Keratinocyte (primary cell): ENCODE data around the gene BRF1. TPM values are rescaled to one million over a fixed set of nuclear protein-coding genes. Genes with fewer than 3 reads are reported as not detected.

Experiments used
- DNase-seq: peaks from one replicate; pipeline ENCODE4 v3.0.0-alpha.2; 2011; ENCODE audit warnings: low read depth, missing footprints, low spot score
- FAIRE-seq: peaks from 2 replicates; lab custom pipeline; 2011; peaks lifted over from hg19 to GRCh38; lab: Jason Lieb, UNC
- H2AFZ ChIP-seq: 2 replicates; pipeline ENCODE4 v1.6.0; 2012; ENCODE audit warnings: low read length, control low read depth, inconsistent platforms; ENCODE audit not compliant: control insufficient read depth
- H3K27ac ChIP-seq: 2 replicates; pipeline ENCODE4 v1.5.1; 2011; ENCODE audit warnings: low read length; ENCODE audit not compliant: control insufficient read depth, insufficient read depth
- H3K27me3 ChIP-seq: 3 replicates; pipeline ENCODE4 v1.6.0; 2011; ENCODE audit warnings: low read length; ENCODE audit not compliant: control insufficient read depth, insufficient read depth; ENCODE audit errors: extremely low read depth
- H3K36me3 ChIP-seq, 2 experiments: 2 replicates in 1 of 2; 3 replicates in 1 of 2; pipeline ENCODE4 v1.5.1; 2011; ENCODE audit warnings: low read length in 2 of 2, mild to moderate bottlenecking in 1 of 2; ENCODE audit not compliant: control insufficient read depth in 2 of 2, insufficient read depth in 2 of 2; ENCODE audit errors: extremely low read depth in 1 of 2
- H3K4me1 ChIP-seq: 3 replicates; pipeline ENCODE4 v1.5.1; 2011; ENCODE audit warnings: low read length; ENCODE audit not compliant: control insufficient read depth, insufficient read depth; ENCODE audit errors: extremely low read depth
- H3K4me2 ChIP-seq: 3 replicates; pipeline ENCODE4 v1.6.0; 2011; ENCODE audit warnings: low read depth, low read length; ENCODE audit not compliant: control insufficient read depth, insufficient read depth; ENCODE audit errors: extremely low read depth
- H3K4me3 ChIP-seq, 3 experiments: fragments of 200-600 bp in 1 of 3; sonication (generic) in 1 of 3; 2 replicates in 2 of 3; 3 replicates in 1 of 3; pipeline ENCODE4 v1.5.1; 2011 to 2016; ENCODE audit warnings: low read length in 3 of 3, mild to moderate bottlenecking in 3 of 3, control low read depth in 2 of 3, inconsistent platforms in 1 of 3, low read depth in 1 of 3, mixed read lengths in 1 of 3, mixed run types in 1 of 3, moderate library complexity in 1 of 3; ENCODE audit not compliant: control insufficient read depth in 2 of 3, insufficient read depth in 2 of 3; ENCODE audit errors: extremely low read depth in 1 of 3
- H3K79me2 ChIP-seq: 2 replicates; pipeline ENCODE4 v1.6.0; 2012; ENCODE audit warnings: low read length; ENCODE audit not compliant: control insufficient read depth, insufficient read depth
- H3K9ac ChIP-seq: 3 replicates; pipeline ENCODE4 v1.6.0; 2011; ENCODE audit warnings: low read length; ENCODE audit not compliant: control insufficient read depth, insufficient read depth; ENCODE audit errors: extremely low read depth
- H3K9me1 ChIP-seq: 3 replicates; pipeline ENCODE4 v1.6.0; 2011; ENCODE audit warnings: low read length; ENCODE audit not compliant: control insufficient read depth, insufficient read depth; ENCODE audit errors: extremely low read depth
- H3K9me3 ChIP-seq: 2 replicates; pipeline ENCODE4 v1.5.1; 2012; ENCODE audit warnings: low read depth, low read length; ENCODE audit not compliant: control insufficient read depth
- H4K20me1 ChIP-seq: 3 replicates; pipeline ENCODE4 v1.6.0; 2011; ENCODE audit warnings: low read length; ENCODE audit not compliant: control insufficient read depth, insufficient read depth; ENCODE audit errors: extremely low read depth
- CTCF ChIP-seq, 3 experiments: IDR thresholded peaks in 1 of 3; conservative IDR thresholded peaks in 1 of 3; optimal IDR thresholded peaks in 1 of 3; 2 replicates in 2 of 3; 3 replicates in 1 of 3; pipeline versions ENCODE3 to v1.5.1; 2011; ENCODE audit warnings: low read length in 3 of 3, mild to moderate bottlenecking in 3 of 3, moderate library complexity in 2 of 3, control low read depth in 1 of 3, inconsistent platforms in 1 of 3; ENCODE audit not compliant: insufficient read depth in 2 of 3; ENCODE audit errors: extremely low read depth in 1 of 3
- EZH2 ChIP-seq: IDR thresholded peaks from one replicate; pipeline ENCODE4 v1.6.1; 2012; ENCODE audit warnings: inconsistent platforms, mild to moderate bottlenecking, low read length, moderate library complexity
- dilution Hi-C: fragments of 300-500 bp; cut with MboI; formaldehyde crosslinking; loops from one replicate; pipeline ENCODE4 v1.7.0; 2020; ENCODE audit warnings: low sequenced_read_pairs; ENCODE audit not compliant: extremely low pct_ligation_motif_present
- polyA plus RNA-seq, 5 experiments: library from polyadenylated mRNA; depleted of rRNA in 3 of 5; stranded (reverse) in 3 of 5; stranded (forward) in 1 of 5; unstranded in 1 of 5; fragments of >200 nt; gene quantifications; 1 replicate in 1 of 5; 2 replicates in 3 of 5; 3 replicates in 1 of 5; pipeline versions ENCODE4 v1.2.1 to v1.2.3, GENCODE V29; 2011 to 2012; ENCODE audit warnings: missing spikeins in 2 of 5, low read depth in 1 of 5, low replicate concordance in 1 of 5

BRF1 gene
- polyA plus RNA-seq, 1 donor (not counting 4 experiments of a cell fraction or from before 2014, with no cell fraction given): 6.5 TPM

GRCh38 chr14:105340821-105341733, 40.3 kb upstream of the BRF1 start:
- Histone ChIP-seq H3K27me3 (no peaks in the 10 kb centered on the region), H3K4me2 (no peak overlapping the region), H3K4me3 (no peak overlapping the region), H4K20me1 (peaks cover 8% of the 10 kb centered on the region), H3K27ac (no peak overlapping the region), H3K79me2 (peaks cover 2% of the 10 kb centered on the region), H3K9ac (no peak overlapping the region), H3K9me3 (no peaks in the 10 kb centered on the region), H3K36me3 (no peaks in the 10 kb centered on the region), H2AFZ (no peak overlapping the region), H3K9me1 (no peaks in the 10 kb centered on the region), H3K4me1 (no peaks in the 10 kb centered on the region)
- FAIRE-seq (no peak), DNase-seq (no peak)
- dilution Hi-C loops: no loop called here
- TF ChIP-seq CTCF (optimal IDR thresholded peaks at IDR 0.05 in 1 of 3, IDR thresholded peaks at IDR 0.05 in 1 of 3, conservative IDR thresholded peaks at IDR 0.05 in 1 of 3; ENCODE audit: extremely low read depth in 1 of 3, insufficient read depth in 2 of 3, low read length in 3 of 3) (no peak), EZH2 (no peak)

GRCh38 chr14:105337966-105338741, 37.4 kb upstream of the BRF1 start:
- H3K4me1 ChIP-seq: no peaks in the 10 kb centered on the region
- FAIRE-seq (no peak), DNase-seq (no peak)
- no peaks in the 10 kb centered on the region for H3K27me3 ChIP-seq
- no peak overlapping the region for H3K9ac ChIP-seq
- H3K36me3 ChIP-seq: no peaks in the 10 kb centered on the region
- H2AFZ ChIP-seq: no peak overlapping the region
- H3K4me2 ChIP-seq: no peak overlapping the region
- no peak overlapping the region for H3K4me3 ChIP-seq
- TF ChIP-seq EZH2: no peak
- no peak for TF ChIP-seq CTCF (optimal IDR thresholded peaks at IDR 0.05 in 1 of 3, IDR thresholded peaks at IDR 0.05 in 1 of 3, conservative IDR thresholded peaks at IDR 0.05 in 1 of 3; ENCODE audit: extremely low read depth in 1 of 3, insufficient read depth in 2 of 3, low read length in 3 of 3)
- dilution Hi-C loops: no loop called here
- H4K20me1 ChIP-seq: peaks cover 4% of the 10 kb centered on the region
- H3K9me3 ChIP-seq: no peaks in the 10 kb centered on the region
- peaks cover 7% of the 10 kb centered on the region for H3K79me2 ChIP-seq
- H3K9me1 ChIP-seq: no peaks in the 10 kb centered on the region
- no peak overlapping the region for H3K27ac ChIP-seq
